ENCODE results near the gene NAALAD2. TPM values are rescaled to one million over a fixed set of nuclear protein-coding genes. Genes with fewer than 3 reads are reported as not detected.

Gene NAALAD2
- total and polyA plus RNA-seq, 2 experiments from 2014 or later = 3.4 to 4.3 TPM

GRCh38 chr11:90124946-90125345 lies 9.5 kb upstream of the NAALAD2 start (continued):
- TF ChIP-seq REST (IDR thresholded peaks at IDR 0.05; ENCODE audit: unreplicated experiment) = no peak

GRCh38 chr11:90133560-90134477 lies 644 bp upstream of the NAALAD2 start:
- Histone ChIP-seq H3K4me3 (peak overlapping the region; percentile 69), H3F3A (replicated peaks; ENCODE audit: low read depth) (no peaks in the 10 kb centered on the region; the same call in 1 of the 2 replicates), H3K4me1 (ENCODE audit: insufficient read depth) (peaks cover 22% of the 10 kb centered on the region), H3K79me2 (replicated peaks; ENCODE audit: insufficient read depth) (no peaks in the 10 kb centered on the region), H3K27ac (ENCODE audit: low read depth) (no peak overlapping the region), H4K20me1 (replicated peaks; ENCODE audit: insufficient read depth) (no peaks in the 10 kb centered on the region), H3K4me2 (peak overlapping the region; percentile 87), H3K9me2 (ENCODE audit: insufficient read depth) (no peaks in the 10 kb centered on the region), H3K36me3 (ENCODE audit: insufficient read depth) (no peaks in the 10 kb centered on the region), H3K27me3 (ENCODE audit: insufficient read depth) (0 out of 2 replicates have a peak, but pooled peaks cover 6% of the 10 kb centered on the region), H2AFZ (peak overlapping the region; percentile 86)
- H3K27ac Mint-ChIP-seq = no peak overlapping the region; the same call in 1 of the 2 replicates
- H3K27me3 Mint-ChIP-seq (ENCODE audit: insufficient read depth, low read depth, poor library complexity) = no peaks in the 10 kb centered on the region
- DNase-seq (ENCODE audit: low spot score) (peak; percentile 22), ATAC-seq (peak; percentile 71)
- H3K9me3 Mint-ChIP-seq = no peaks in the 10 kb centered on the region
- peak overlapping the region; percentile 76 for H3K4me3 Mint-ChIP-seq
- H3K36me3 Mint-ChIP-seq (ENCODE audit: low read depth) = no peaks in the 10 kb centered on the region
- peaks cover 39% of the 10 kb centered on the region for H3K4me1 Mint-ChIP-seq
- TF ChIP-seq ZNF462 (CRISPR knock-in tag; IDR thresholded peaks at IDR 0.05) (no peak), NANOG (IDR thresholded peaks at IDR 0.05; ENCODE audit: borderline replicate concordance) (no peak), CREB1 (CRISPR knock-in tag; IDR thresholded peaks at IDR 0.05; ENCODE audit: low read depth) (no peak), ETS1 (IDR thresholded peaks at IDR 0.05) (no peak), CTCF (conservative IDR thresholded peaks at IDR 0.05; ENCODE audit: low read depth in 2 of 2) (no peak), EZH2 (IDR thresholded peaks at IDR 0.05; ENCODE audit: low read depth, unreplicated experiment) (no peak)
